Raji (cell line): ENCODE measurements around the gene TAF3.

Source experiments
- POLR2A ChIP-seq: IDR thresholded peaks from 2 replicates; pipeline ENCODE4 v1.6.1; 2011; ENCODE audit warnings: low read depth, low read length, control low read depth; ENCODE audit not compliant: insufficient read depth

Gene TAF3

DNA sequence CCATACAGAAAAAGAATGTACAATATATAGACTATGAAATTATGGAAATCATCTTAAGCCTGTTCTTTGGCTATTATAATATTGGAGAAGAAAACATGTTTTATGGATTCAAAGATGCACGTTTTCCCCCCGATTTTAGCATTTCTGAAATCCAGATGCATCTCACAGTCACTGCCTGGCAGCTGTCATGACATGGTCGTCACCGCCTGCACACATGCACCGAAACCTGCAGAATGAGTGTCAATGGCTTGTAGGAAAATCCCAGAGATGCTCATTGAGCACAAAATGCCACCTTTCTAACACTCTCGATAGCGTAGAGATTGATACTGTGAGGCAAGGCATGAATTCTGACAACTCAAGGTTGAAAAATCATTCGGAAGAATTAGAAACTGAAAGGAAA, 115.5 kb downstream of the TAF3 start:
- no peak for TF ChIP-seq POLR2A

DNA sequence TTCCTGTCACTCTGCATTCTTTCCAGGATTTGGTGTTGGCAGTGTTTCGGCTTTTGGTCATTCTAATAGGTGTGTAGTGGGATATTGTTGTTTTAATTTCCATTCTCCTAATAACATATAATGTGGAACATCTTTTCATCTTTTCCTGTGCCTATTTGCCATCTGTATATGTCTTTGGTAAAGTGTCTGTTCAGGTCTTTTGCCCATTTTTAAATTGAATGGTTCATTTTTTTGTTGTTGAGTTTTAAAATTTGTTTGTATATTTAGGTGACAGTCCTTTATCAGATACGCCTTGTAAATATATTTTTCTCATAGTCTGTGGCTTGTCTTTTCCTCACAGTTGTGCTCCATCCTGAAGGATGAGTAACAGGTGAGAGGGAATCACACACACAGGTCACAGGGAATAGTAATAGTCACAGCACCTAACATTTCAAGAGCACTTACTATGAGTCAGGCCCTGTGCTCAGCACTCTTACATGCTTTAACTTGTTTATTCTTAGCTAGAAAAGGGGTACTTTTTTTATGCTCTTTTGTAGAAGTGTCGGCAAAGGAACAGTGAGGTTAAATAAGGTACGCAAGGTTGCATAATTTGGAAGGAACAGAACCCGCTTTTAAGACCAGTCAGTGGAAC, 119.1 kb downstream of the TAF3 start:
- TF ChIP-seq POLR2A = no peak

DNA sequence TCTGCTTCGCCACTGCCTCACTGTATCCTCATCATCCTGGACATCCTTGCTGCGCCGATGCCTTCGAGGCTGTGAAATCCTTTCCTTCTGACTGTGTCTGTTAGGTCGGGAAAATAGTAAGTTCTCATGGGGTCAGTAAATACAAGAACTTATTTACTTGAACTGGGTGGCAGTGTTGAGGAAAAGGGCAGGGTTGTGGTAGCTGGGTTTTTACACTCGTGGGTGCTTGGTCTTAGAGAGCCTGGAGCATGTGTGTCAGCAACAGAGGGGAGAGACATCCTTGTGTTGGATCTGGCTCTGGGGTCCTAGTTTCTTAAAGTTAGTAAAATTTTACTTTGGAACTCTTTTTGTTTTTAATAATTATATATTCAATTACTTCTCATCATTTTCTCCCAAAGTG, 123.3 kb downstream of the TAF3 start:
- no peak for TF ChIP-seq POLR2A

DNA sequence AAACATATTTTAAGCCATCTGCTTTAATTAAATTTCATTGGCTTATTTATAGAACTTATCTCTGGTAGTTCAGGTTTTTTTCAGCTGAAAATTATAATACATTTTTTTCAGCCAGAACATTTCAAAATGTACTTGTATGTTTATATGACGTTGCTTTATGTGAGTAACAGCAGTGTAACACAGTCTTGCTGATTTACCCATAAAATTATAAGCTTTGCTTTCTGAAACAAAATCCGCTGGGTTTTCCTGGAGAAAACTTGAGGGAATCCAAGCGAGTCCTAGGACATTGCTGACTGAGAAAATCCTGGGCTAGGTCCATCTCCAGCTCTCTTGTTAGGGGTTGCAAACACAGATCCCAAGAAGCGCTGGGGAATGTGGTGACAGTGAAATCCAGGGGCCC, 124.0 kb downstream of the TAF3 start:
- TF ChIP-seq POLR2A = no peak

DNA sequence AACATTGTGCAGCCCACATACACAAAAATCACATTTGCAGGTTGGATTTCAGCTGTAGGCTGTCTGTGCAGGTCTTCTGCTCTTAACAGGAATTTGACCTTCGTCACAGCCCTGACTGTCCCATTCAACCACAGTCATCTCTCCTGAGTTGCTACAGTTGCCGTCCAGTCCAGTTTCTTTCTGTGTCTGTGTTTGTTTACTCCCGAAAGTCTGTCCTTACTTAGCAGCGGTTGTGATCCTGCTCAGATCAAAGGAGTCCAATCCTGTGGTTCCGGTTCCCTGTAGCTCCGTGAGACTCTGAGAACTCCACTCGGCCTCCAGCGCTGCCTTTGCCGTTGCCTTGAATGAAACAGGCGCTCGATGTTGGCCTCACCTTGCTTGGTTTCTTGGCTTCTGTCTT, 124.6 kb downstream of the TAF3 start:
- TF ChIP-seq POLR2A = no peak

DNA sequence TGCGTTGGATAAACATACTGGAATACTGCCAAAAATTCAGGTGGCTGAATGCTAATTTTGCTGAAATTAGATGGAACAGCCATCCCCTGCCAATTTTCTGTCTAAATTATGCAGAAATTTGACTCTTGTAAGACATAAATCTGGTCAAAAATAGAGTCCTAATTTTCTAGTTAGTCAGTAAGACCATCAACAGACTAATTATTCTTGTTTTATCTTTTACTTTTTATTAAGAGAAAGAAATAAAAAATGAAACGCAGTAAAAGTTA, 125.8 kb downstream of the TAF3 start:
- TF ChIP-seq POLR2A = no peak

DNA sequence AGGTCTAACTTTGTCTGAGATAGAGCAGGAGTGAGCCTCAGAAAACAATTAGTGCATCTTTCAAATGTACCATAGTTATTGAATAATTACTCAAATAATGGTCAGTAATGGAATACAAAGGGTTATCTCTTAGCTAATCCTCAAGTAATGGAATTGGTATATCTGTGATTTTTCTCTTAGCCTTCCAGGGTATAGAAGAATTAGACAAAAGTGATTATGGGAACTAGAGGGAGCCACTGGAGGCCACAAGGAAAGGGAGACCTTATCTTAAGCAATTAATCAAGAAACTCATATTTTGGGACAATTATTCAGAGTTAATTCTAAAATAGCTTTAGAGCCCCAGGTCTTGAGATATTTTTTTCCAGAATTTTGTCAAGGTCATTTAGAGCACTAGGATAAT, 126.2 kb downstream of the TAF3 start:
- no peak for TF ChIP-seq POLR2A

DNA sequence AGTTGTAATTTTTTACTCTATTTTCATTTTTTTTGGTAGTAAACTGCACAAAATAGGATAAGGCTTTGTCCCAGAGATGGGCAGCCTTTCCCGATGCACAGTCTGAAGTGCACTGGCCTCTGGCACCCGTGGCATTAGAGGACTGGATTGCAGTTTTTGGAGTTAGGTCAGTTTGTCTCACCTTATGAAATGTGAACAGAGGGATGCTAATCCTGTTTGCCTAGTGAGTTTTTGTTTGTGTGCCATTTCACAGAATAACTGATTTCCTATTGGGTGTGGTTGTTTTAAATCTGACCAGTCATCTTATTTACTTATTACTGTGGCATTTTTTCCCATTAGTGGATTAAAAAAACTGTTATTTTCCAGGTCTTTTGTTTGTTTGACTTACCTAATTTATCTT, 126.7 kb downstream of the TAF3 start:
- no peak for TF ChIP-seq POLR2A

DNA sequence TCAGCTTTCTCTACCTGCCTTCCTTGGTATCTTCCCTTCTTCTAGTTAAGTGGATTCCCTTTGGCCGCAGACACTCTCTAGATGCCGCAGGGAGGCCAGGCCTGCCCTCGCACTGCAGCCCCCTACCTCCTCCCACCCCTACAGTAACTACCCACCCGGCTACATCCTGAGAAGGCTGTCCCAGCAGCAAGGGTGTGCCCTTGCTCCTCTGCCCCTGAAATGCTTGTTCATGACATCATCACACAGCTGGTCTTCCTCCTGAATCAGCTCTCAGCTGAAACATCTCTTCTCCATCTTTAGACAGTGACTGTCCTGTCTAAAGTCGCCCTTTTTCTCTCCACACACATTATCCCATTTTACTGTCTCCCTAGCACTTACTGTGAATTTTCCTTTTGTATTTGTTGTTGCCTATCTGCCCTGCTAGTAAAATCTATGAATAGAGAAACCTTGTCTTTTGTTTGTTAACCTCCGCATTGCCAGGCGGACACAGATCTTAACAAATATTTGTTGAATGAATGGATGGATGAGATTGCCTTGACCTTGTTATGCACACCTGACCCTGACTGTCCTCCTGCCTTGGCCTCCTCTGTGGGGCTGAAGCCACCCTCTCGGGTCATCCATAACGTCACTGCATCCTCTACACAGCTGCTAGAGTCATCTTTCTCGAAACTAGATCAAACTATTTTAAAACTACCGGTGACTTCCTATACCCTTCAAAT, 127.3 kb downstream of the TAF3 start:
- TF ChIP-seq POLR2A = no peak

DNA sequence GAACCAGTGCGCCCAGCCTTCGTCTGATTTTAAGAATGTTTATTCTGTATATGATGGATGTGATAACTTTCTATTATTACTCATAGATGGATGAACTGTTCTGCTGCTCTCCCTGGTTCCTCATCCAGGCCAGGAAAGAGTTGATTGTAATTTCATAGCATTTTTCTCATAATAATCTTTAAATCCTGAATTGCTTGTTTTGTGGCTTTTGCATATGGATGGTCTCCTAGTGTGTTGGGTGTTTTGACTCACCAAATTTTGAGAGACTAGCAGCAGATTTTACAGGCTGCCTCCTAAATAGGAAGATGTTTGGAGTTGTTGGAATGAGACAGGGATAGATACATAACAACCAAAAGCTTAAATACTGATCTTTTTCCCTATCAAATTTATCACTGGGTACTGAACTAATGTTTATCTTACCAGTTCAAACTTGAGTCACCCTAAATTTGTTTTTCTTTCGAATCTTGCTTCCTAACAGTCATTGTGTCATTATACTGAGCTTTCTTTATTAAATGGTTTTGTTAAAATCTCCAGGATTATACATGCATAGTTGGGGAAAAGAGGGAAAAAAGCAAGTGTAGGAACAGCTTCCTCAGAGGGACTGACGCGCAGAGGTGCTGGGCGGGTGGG, 130.2 kb downstream of the TAF3 start:
- no peak for TF ChIP-seq POLR2A

DNA sequence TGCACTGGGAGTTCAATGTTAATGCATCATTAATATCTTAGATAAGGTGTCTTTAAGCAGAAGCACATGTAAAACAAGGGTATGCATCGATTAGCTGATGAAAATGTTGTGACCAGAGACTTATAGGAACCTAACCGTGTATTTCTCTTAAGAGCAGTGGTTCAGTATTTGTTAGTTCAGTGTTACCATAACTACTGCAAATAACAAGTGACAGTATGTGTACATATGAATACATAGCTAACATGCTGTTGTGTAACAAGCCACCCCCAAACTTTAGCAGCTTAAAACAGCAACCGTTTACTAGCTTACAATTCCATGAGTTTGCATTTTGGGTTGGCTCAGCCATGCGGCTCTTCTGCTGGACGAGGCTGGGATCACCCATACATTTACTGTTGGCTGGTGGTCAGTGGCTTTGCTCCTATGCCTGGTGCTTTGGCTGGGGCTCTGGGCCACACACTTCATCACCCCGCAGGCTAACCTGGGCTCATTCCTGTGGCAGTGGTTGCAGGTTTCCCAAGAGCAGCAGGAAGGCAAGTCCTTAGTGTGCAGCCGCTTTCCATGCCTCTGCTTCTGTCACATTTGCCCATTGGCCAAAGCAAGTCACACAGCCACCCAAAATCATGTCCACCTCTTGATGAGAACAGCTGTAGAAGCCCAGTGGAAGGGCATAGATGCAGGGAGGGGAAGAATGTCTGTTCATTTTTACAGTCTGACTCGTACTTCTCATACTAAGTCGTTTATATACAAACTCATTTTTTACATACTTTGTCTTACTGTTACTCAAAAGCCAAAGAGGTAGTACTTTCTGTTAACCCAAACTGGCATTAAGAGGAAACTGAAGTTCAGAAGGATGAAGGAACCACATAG, 132.9 kb downstream of the TAF3 start:
- TF ChIP-seq POLR2A = no peak

DNA sequence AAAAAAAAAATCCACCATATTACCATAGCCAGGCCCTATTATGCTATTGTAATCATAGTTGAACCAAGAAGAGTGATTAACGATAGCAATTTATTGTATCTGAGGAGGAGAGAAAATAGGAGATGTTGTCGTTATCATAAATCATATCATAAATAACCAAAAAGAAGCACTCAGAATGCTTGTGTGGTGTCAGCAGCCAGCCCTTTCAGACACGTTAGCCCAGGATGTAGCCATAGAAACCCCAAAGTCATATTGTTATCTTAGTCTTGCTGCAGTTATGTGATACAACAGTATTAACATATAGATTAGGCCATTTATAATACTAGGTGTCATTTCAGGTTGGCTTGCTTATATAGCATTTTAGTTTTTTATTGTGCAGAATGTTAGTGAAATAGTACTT, 134.0 kb downstream of the TAF3 start:
- TF ChIP-seq POLR2A = no peak

DNA sequence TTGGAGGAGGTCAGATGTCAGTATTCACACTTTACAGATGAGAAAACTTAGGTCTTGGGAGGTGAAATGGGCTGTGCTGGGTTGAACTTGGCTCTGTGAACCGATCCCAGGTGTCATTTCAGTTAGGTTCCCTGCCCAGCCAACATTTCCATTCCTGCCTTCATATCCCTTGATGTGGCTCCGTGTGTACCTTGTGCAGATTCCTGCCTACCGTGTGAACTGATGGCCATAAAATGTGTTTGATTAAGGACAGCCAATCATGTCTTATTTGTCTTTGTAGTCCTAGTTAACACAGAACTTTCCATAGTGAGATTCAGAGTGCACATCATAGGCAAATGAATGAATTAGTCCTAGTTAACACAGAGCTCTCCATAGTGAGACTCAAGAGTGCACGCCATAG, 135.1 kb downstream of the TAF3 start:
- TF ChIP-seq POLR2A = no peak

DNA sequence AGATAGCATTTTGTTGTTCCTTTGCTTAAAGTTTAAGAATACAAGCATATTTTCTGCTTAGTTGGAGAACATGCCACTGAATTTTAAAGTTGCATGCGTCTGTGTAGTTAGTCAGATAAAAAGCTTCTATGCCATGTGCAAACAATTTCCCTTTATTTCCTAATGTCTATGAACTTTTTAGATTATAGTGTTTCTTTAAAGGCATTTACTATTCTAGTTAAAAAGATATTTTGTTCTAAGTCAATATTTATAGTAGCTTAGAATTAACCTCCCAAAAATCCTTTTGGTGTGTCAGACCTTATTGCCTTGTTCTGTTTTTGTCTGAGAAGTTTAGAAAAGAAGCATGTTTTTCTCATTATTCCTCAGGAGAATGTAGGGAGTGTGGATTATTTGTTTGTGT, 137.1 kb downstream of the TAF3 start:
- no peak for TF ChIP-seq POLR2A

DNA sequence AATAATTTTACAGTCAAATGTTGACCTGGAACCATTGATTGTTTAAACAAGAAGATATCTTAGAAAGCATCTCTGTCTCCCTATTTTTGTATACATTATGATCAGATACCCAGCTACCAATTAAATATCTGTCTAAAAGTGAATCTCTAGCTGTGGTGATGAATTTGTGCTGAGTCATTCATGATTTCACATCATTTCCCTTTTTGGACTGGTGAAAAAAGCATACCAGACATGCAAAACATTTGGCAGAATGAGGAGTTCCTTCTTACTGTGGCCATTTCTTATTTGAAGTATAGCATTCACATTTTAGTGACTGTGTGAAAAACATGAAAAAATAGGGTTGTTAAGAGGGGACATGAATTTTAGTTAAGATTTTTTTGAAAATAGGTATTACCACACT, 138.2 kb downstream of the TAF3 start:
- no peak for TF ChIP-seq POLR2A

DNA sequence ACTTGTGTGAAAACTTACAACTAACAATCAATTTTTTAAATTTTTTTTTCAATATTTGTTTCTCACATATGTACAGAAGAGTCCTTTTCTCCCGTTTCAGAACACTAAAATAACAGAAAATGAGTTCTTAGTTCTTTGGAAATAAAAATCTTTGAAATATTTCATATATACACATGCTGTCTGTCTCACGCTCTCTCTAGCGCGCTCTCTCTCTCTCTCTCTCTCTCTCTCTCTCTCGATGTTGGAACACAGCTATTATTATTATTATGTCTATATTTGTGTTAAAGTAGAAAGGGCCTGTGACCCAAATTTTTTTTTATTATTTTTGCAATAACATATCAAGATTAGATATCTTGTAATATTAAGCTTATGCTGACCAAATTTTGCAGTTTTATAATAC, 139.3 kb downstream of the TAF3 start:
- no peak for TF ChIP-seq POLR2A
